ENCODE results near the gene EHMT1.
"Not testable (repeated sequence)": the region's sequence is repeated elsewhere in the genome, so short reads cannot be mapped to it uniquely, and the experiment has no call there.

EHMT1 gene

GRCh38 chr9:137615387-137615871 is 3.4 kb upstream of the EHMT1 start:
- no peak for DNase-seq

- DNase-seq = no peak
Observed at GRCh38 chr9:137619240-137620047, 639 bp downstream of the EHMT1 start.

GRCh38 chr9:137620048-137620405 is 1.2 kb downstream of the EHMT1 start:
- no peak for DNase-seq

GRCh38 chr9:137620581-137620980 is 1.8 kb downstream of the EHMT1 start:
- no peak for DNase-seq

- no peak for DNase-seq
Observed at GRCh38 chr9:137621131-137621757, 2.4 kb downstream of the EHMT1 start.

GRCh38 chr9:137622211-137622610 is 3.4 kb downstream of the EHMT1 start:
- not testable (repeated sequence) for DNase-seq

- DNase-seq = no peak
Observed at GRCh38 chr9:137626464-137626863, 7.7 kb downstream of the EHMT1 start.

- DNase-seq = not testable (repeated sequence)
Observed at GRCh38 chr9:137627406-137627805, 8.6 kb downstream of the EHMT1 start.

- DNase-seq = no peak
Observed at GRCh38 chr9:137630126-137630525, 11.3 kb downstream of the EHMT1 start.

GRCh38 chr9:137630679-137631078 is 11.9 kb downstream of the EHMT1 start:
- DNase-seq = no peak

- no peak for DNase-seq
Observed at GRCh38 chr9:137631345-137632229, 12.8 kb downstream of the EHMT1 start.

GRCh38 chr9:137632230-137633161 is 13.7 kb downstream of the EHMT1 start:
- DNase-seq = no peak

GRCh38 chr9:137634016-137634415 is 15.2 kb downstream of the EHMT1 start:
- DNase-seq = no peak

GRCh38 chr9:137638680-137639079 is 19.9 kb downstream of the EHMT1 start:
- no peak for DNase-seq

GRCh38 chr9:137639303-137640051 is 20.7 kb downstream of the EHMT1 start:
- no peak for DNase-seq

GRCh38 chr9:137640862-137641261 is 22.1 kb downstream of the EHMT1 start:
- DNase-seq = no peak

GRCh38 chr9:137642118-137642601 is 23.4 kb downstream of the EHMT1 start:
- no peak for DNase-seq

GRCh38 chr9:137642892-137643291 is 24.1 kb downstream of the EHMT1 start:
- no peak for DNase-seq

GRCh38 chr9:137643921-137644320 is 25.1 kb downstream of the EHMT1 start:
- no peak for DNase-seq

GRCh38 chr9:137645211-137645610 is 26.4 kb downstream of the EHMT1 start:
- no peak for DNase-seq

- no peak for DNase-seq
Observed at GRCh38 chr9:137646341-137646740, 27.5 kb downstream of the EHMT1 start.
